Adipose tissue (tissue), 3 donors: Measurements from ENCODE around the gene KRT76. TPM values are rescaled to one million over a fixed set of nuclear protein-coding genes. Genes with fewer than 3 reads are reported as not detected.

Experiments used
- H3K27ac ChIP-seq: one replicate; pipeline ENCODE4 v1.5.1; 2013; ENCODE audit warnings: low read depth, low read length
- WGBS, 3 donors: extraction: QIAGEN DNeasy Blood & Tissue Kit; methylation state at CpG; one replicate each; pipeline ENCODE4 v1.1.7; 2013; 5-methylcytosine and 5-hydroxymethylcytosine counted together
- polyA plus RNA-seq, 3 donors: library from polyadenylated mRNA; stranded (reverse); fragments of 200-250 nt; gene quantifications; one replicate each; pipeline ENCODE4 v1.2.3, GENCODE V29; 2013
- donor health status: healthy with polysubstance abuse.
- donor health status: Bipolar disorder and iron deficiency.
- donor health status: healthy.

Gene KRT76
- polyA plus RNA-seq, 3 donors, result not detected

- no peak overlapping the region for H3K27ac ChIP-seq
- 82 to 91% (median 91%) methylated on average over 3 of the region's 3 CpGs for WGBS, 3 donors
These were observed 52.8 kb downstream of the KRT76 start for GRCh38 chr12:52724384-52724783.

GRCh38 chr12:52722680-52723079, 54.5 kb downstream of the KRT76 start:
- 63 to 77% (median 73%) methylated on average over 2 of the region's 2 CpGs for WGBS, 3 donors
- no peak overlapping the region for H3K27ac ChIP-seq

- no peak overlapping the region for H3K27ac ChIP-seq
- WGBS, 3 donors, result 43 to 56% (median 43%) methylated on average over 3 of the region's 3 CpGs
These were observed 55.2 kb downstream of the KRT76 start for GRCh38 chr12:52721838-52722470.

- 79 to 83% (median 82%) methylated on average over 8 of the region's 8 CpGs for WGBS, 3 donors
- no peak overlapping the region for H3K27ac ChIP-seq
These were observed 56.7 kb downstream of the KRT76 start for GRCh38 chr12:52720365-52720886.

Other genes with a start within 250 kb of the KRT76 start
- gene KRT71, start 224.2 kb downstream of the KRT76 start, polyA plus RNA-seq, result not detected
- not detected for gene KRT74, start 203.5 kb downstream of the KRT76 start, polyA plus RNA-seq
- under 1 TPM; 0.13 to 0.34 (median 0.21) TPM for gene KRT72, start 175.9 kb downstream of the KRT76 start, polyA plus RNA-seq
- gene KRT73, start 158.8 kb downstream of the KRT76 start, polyA plus RNA-seq, result under 1 TPM in 2 of 3 donors, not detected in 1; 0.07 to 0.09 TPM
- not detected for gene KRT2, start 125.1 kb downstream of the KRT76 start, polyA plus RNA-seq
- gene KRT1, start 96.9 kb downstream of the KRT76 start, polyA plus RNA-seq, result not detected
- under 1 TPM in 2 of 3 donors, not detected in 1; 0.01 to 0.08 TPM for gene KRT77, start 73.8 kb downstream of the KRT76 start, polyA plus RNA-seq
- not detected for gene KRT3, start 18.8 kb upstream of the KRT76 start, polyA plus RNA-seq
- gene KRT4, start 36.8 kb upstream of the KRT76 start, polyA plus RNA-seq, result 10 to 100 TPM in 1 of 3 donors, 1 to 10 TPM in 1, under 1 TPM in 1; 0.45 to 20.6 (median 1.2) TPM
- 1 to 10 TPM in 2 of 3 donors, under 1 TPM in 1; 0.26 to 6.1 (median 1.0) TPM for gene KRT79, start 57.0 kb upstream of the KRT76 start, polyA plus RNA-seq
- under 1 TPM in 2 of 3 donors, not detected in 1; 0.12 to 0.98 TPM for gene KRT78, start 71.6 kb upstream of the KRT76 start, polyA plus RNA-seq
- 100 to 1,000 TPM in 2 of 3 donors, 10 to 100 TPM in 1; 46.2 to 559 (median 182) TPM for gene KRT8, start 127.7 kb upstream of the KRT76 start, polyA plus RNA-seq
- 100 to 1,000 TPM in 2 of 3 donors, 10 to 100 TPM in 1; 41.6 to 343 (median 104) TPM for gene KRT18, start 171.8 kb upstream of the KRT76 start, polyA plus RNA-seq
- gene EIF4B, start 229.1 kb upstream of the KRT76 start, polyA plus RNA-seq, result 100 to 1,000 TPM; 216 to 308 (median 253) TPM